ENCODE measurements around the gene BGLAP. TPM values are rescaled to one million over a fixed set of nuclear protein-coding genes. Genes with fewer than 3 reads are reported as not detected.

The BGLAP gene
- total and polyA plus RNA-seq, 8 donors: 1.5 to 1.9 TPM; not detected in 6

DNA sequence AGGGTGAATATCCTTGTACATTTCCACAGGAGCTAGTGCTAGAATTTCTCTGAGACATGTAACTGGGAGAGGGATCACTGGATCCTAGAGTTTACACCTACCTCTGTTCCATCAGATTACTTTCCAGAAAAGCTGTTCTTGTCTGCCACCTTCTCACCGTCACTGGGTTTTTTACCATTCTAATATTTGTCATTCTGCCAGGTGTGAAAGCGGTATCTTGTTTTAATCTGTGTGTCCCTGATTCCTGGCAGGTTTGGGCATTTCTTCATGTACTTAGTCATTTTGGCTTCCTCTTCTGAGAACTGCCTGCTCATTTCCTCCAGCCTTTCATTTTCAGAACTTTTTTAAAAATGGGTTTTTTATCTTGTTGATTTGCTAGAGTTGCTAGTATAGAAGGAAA is 24.1 kb upstream of the BGLAP start:
- H3K27ac ChIP-seq: peak overlapping the region in 4 of 5 donors; percentile 9 to 82 (median 65)
- H3K27me3 ChIP-seq: no peaks in the 10 kb centered on the region
- peaks cover 24 to 43% (median 33%) of the 10 kb centered on the region in 4 donors for H3K36me3 ChIP-seq
- H3K9me3 ChIP-seq: no peaks in the 10 kb centered on the region
- 8 to 36% (median 25%) methylated on average over 2 of the region's 2 CpGs for WGBS, 5 donors
- H3K4me3 ChIP-seq: no peak overlapping the region
- no peak for TF ChIP-seq POLR2AphosphoS5 (IDR thresholded peaks at IDR 0.05)
- no peak for TF ChIP-seq POLR2A (IDR thresholded peaks at IDR 0.05)
- no peak for TF ChIP-seq EP300 (IDR thresholded peaks at IDR 0.05)
- TF ChIP-seq, protein P1, sequence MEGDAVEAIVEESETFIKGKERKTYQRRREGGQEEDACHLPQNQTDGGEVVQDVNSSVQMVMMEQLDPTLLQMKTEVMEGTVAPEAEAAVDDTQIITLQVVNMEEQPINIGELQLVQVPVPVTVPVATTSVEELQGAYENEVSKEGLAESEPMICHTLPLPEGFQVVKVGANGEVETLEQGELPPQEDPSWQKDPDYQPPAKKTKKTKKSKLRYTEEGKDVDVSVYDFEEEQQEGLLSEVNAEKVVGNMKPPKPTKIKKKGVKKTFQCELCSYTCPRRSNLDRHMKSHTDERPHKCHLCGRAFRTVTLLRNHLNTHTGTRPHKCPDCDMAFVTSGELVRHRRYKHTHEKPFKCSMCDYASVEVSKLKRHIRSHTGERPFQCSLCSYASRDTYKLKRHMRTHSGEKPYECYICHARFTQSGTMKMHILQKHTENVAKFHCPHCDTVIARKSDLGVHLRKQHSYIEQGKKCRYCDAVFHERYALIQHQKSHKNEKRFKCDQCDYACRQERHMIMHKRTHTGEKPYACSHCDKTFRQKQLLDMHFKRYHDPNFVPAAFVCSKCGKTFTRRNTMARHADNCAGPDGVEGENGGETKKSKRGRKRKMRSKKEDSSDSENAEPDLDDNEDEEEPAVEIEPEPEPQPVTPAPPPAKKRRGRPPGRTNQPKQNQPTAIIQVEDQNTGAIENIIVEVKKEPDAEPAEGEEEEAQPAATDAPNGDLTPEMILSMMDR (IDR thresholded peaks at IDR 0.05): no peak
- DNase-seq: no peak
- intact Hi-C loops (cut with DNase I; ENCODE audit: low total_unique reads): no loop called here
- peaks cover 25 to 51% (median 37%) of the 10 kb centered on the region in 4 donors for H3K4me1 ChIP-seq

DNA sequence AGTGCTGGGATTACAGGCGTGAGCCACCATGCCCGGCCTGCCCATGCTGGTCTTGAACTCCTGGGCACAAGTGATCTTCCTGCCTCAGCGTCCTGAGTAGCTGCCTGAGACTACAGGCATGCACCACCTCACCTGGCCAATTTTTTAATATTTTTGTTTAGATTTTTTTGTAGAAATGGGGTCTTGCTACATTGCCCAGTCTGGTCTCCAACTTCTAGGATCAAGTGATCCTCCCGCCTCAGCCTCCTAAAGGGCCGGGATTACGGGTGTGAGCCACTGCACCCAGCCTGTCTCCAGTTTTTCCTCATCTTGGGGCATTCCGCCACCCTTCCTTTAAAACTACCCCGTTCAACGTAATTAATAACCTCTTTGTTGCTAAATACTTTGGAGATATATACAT is 21.8 kb upstream of the BGLAP start:
- Histone ChIP-seq H3K27ac (no peak overlapping the region), H3K36me3 (peaks cover 32 to 55% (median 48%) of the 10 kb centered on the region in 4 donors), H3K4me1 (peaks cover 14 to 38% (median 27%) of the 10 kb centered on the region in 4 donors), H3K27me3 (no peaks in the 10 kb centered on the region), H3K9me3 (no peaks in the 10 kb centered on the region), H3K4me3 (no peak overlapping the region)
- TF ChIP-seq EP300 (IDR thresholded peaks at IDR 0.05) (no peak), POLR2A (IDR thresholded peaks at IDR 0.05) (no peak), POLR2AphosphoS5 (IDR thresholded peaks at IDR 0.05) (no peak)
- TF ChIP-seq, protein P1 (IDR thresholded peaks at IDR 0.05): no peak
- WGBS, 5 donors: 95 to 98% (median 97%) methylated on average over 9 of the region's 9 CpGs
- DNase-seq: no peak
- intact Hi-C loops (cut with DNase I; ENCODE audit: low total_unique reads): no loop called here

DNA sequence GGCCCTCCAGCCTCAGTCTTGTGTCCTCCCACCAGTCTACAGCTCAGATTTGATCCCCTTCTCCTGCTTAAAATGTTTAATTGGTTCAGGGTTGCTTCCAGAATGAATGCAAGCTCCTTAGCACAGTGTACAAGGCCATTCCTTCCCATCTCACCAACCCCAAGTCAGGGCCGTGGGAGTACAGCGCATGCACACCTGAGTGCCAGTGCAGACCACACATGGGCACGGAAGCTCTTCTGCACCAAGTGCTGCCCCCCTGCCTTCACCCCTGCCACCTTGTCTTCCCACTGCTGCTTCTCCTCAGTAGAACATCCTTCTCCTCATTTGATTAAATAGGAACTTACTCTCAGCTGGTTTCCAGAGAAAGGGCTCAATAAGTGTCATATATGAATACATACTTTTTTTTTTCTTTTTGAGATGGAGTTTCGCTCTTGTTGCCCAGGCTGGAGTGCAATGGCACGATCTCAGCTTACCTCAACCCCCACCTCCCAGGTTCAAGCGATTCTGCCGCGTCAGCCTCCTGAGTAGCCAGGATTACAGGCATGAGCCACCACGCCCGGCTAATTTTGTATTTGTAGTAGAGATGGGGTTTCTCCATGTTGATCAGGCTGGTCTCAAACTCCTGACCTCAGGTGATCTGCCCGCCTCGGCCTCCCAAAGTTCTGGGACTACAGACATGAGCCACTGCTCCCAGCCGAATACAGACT is 19.8 kb upstream of the BGLAP start:
- Histone ChIP-seq H3K9me3 (no peaks in the 10 kb centered on the region), H3K4me3 (no peak overlapping the region), H3K36me3 (peaks cover 41 to 66% (median 61%) of the 10 kb centered on the region in 4 donors), H3K4me1 (peaks cover 8 to 30% (median 24%) of the 10 kb centered on the region in 4 donors), H3K27ac (no peak overlapping the region), H3K27me3 (no peaks in the 10 kb centered on the region)
- no peak for TF ChIP-seq POLR2A (IDR thresholded peaks at IDR 0.05)
- TF ChIP-seq, protein P1 (IDR thresholded peaks at IDR 0.05): no peak
- TF ChIP-seq POLR2AphosphoS5 (IDR thresholded peaks at IDR 0.05): no peak
- no peak for TF ChIP-seq EP300 (IDR thresholded peaks at IDR 0.05)
- DNase-seq: no peak
- intact Hi-C loops (cut with DNase I; ENCODE audit: low total_unique reads): no loop called here
- 89 to 96% (median 91%) methylated on average over 13 of the region's 13 CpGs for WGBS, 5 donors

DNA sequence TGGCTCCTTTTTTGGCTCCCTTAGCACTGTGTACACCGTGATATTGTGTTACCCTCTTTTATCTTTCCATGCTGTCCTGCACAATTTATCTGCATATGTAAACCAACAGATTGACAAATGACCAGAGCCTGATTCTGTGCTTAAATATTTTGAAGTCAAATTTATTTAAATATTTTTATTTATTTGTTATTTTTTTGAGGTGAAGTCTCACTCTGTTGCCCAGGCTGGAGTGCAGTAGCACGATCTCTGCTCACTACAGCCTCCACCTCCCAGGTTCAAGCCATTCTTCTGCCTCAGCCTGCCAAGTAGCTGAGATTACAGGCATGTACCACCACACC is 16.3 kb upstream of the BGLAP start:
- DNase-seq: no peak
- intact Hi-C loops (cut with DNase I; ENCODE audit: low total_unique reads): loop anchor here (5.0 kb wide), 2 partner anchors 83 to 133 kb away; no protein-coding TSS in a partner anchor
- no peak for TF ChIP-seq EP300 (IDR thresholded peaks at IDR 0.05)
- TF ChIP-seq, protein P1 (IDR thresholded peaks at IDR 0.05): peak in 1 of 7 experiments; percentile 46
- peaks cover 36 to 84% (median 80%) of the 10 kb centered on the region in 4 donors for H3K36me3 ChIP-seq
- no peaks in the 10 kb centered on the region for H3K9me3 ChIP-seq
- 8 to 23% (median 9%) methylated on average over 2 of the region's 2 CpGs for WGBS, 5 donors
- no peak overlapping the region for H3K4me3 ChIP-seq
- peaks cover 0 to 25% (median 10%) of the 10 kb centered on the region in 4 donors for H3K4me1 ChIP-seq
- no peaks in the 10 kb centered on the region for H3K27me3 ChIP-seq
- peak overlapping the region in 1 of 5 donors; percentile 15 for H3K27ac ChIP-seq

Measured in stomach (tissue), 9 donors.